Activated T-cell treated with anti-CD3 and anti-CD28 coated beads, Interleukin-2, amount 50 U/mL, for 4 hours (primary cell): Measurements from ENCODE around the gene CARHSP1. TPM values are rescaled to one million over a fixed set of nuclear protein-coding genes. Genes with fewer than 3 reads are reported as not detected.
"Not testable (repeated sequence)": the region's sequence is repeated elsewhere in the genome, so short reads cannot be mapped to it uniquely, and the experiment has no call there.

ENCODE experiments used
- ATAC-seq, 2 donors: fragments of 200-7000 bp; cut with Tn5 transposase; one replicate each; pipeline ENCODE4 v1.10.0; 2021
- DNase-seq: peaks from one replicate; pipeline ENCODE4 v3.0.0-alpha.2; 2020
- H3K27me3 Mint-ChIP-seq: one replicate; pipeline ENCODE4 v1.8.0; 2021; ENCODE audit warnings: low read depth, mixed read lengths
- H3K36me3 Mint-ChIP-seq: one replicate; pipeline ENCODE4 v1.8.0; 2022; ENCODE audit warnings: mixed read lengths; ENCODE audit not compliant: insufficient read depth
- H3K4me1 Mint-ChIP-seq: one replicate; pipeline ENCODE4 v1.8.0; 2021; ENCODE audit warnings: low read depth, mixed read lengths
- H3K4me3 Mint-ChIP-seq: one replicate; pipeline ENCODE4 v1.8.0; 2021; ENCODE audit warnings: mild to moderate bottlenecking, moderate library complexity, mixed read lengths
- H3K9me3 Mint-ChIP-seq: one replicate; pipeline ENCODE4 v1.8.0; 2021; ENCODE audit warnings: mixed read lengths
- total RNA-seq, 3 donors: library from RNA; stranded (reverse); gene quantifications; one replicate each; pipeline ENCODE4 v1.2.1, GENCODE V29; 2021

CARHSP1 gene
- total RNA-seq, 3 donors from 2014 or later = 14.7 to 17.8 (median 16.8) TPM

- Mint-ChIP-seq H3K4me3 (no peak overlapping the region), H3K4me1 (peaks cover 26% of the 10 kb centered on the region), H3K9me3 (no peaks in the 10 kb centered on the region), H3K27me3 (peaks cover 9% of the 10 kb centered on the region), H3K36me3 (peaks cover 16% of the 10 kb centered on the region)
- DNase-seq (no peak), ATAC-seq (no peak)
Measured at GRCh38 chr16:8886593-8887430, 18.0 kb upstream of the CARHSP1 start.

DNA sequence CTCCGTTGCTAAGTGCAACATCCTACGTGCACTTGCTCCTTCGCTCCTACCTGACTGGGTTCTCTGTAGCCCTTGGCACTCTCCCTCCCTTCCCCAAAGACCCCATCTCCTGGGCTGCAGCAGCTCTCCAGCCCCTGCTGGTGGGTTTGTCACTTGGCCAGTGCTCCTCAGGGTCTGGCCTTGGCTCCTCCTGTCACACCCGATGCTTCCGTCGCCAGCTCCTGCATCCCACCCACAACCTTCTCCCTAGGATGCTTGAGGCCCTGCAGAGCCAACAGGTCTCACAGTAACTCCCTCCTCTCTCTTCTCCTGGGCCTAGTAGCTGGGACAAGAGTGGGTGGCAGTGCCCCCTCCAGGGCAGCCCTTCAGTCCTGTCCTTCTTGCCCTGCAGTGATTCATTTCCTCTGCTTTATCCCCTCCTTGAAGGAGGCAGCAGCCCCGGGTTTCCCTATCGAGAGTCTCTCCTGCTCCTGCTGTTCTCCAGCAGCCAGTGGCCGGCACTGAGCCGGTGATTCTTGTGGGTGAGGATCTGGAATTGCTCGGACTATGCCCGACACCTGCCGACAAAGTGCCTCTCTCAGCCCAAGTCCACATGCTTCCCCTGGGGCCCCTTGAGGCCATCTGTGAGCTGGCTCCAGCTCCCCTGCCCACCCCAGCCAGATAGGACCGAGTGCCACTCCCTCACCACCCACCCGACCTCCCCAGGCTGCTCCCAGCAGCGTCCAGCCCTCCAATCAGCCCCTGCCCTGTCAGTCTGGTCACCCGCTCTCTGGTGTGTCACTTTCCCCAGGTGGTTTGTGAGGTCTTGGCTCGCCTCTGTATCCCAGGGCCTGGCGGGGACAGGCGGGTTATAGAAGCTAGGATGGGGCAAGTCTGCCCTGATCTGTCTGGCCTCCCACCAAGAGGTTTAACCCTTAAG is 17.1 kb upstream of the CARHSP1 start:
- peaks cover 7% of the 10 kb centered on the region for H3K36me3 Mint-ChIP-seq
- peaks cover 9% of the 10 kb centered on the region for H3K27me3 Mint-ChIP-seq
- DNase-seq (no peak), ATAC-seq (peak; percentile 10 to 26)
- H3K9me3 Mint-ChIP-seq = no peaks in the 10 kb centered on the region
- H3K4me3 Mint-ChIP-seq = no peak overlapping the region
- peaks cover 18% of the 10 kb centered on the region for H3K4me1 Mint-ChIP-seq

DNA sequence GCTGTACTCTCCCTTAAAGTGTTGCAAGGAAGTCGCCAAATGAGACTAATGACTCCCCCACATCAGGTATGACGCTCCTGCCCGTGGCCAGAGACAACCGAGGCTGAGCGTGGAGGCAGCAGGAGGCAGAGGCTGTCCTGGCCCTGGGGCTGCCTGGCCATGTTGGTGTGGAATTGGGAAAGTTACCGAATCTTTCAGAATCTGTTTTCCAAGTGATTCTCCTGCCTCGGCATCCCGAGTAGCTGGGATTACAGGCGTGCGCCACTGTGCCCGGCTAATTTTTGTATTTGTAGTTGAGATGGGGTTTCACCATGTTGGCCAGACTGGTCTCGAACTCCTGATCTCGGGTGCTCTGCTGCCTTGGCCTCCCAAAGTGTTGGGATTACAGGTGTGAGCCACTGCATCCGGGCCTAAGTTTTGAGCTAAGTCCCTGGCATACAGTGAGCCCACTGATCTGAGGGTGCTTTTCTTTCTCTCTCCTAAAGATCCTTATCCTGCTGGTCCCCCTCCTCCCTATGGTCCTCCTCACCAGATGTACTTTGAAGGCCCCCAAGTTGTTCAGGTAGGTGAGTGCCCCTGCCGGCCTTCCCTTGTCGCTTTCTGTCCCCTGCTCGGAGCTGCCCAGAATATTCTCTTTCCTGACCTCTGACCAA is 14.0 kb upstream of the CARHSP1 start:
- ATAC-seq (no peak), DNase-seq (no peak)
- peaks cover 18% of the 10 kb centered on the region for H3K4me1 Mint-ChIP-seq
- H3K36me3 Mint-ChIP-seq = no peaks in the 10 kb centered on the region
- H3K27me3 Mint-ChIP-seq = peaks cover 9% of the 10 kb centered on the region
- no peaks in the 10 kb centered on the region for H3K9me3 Mint-ChIP-seq
- no peak overlapping the region for H3K4me3 Mint-ChIP-seq

DNA sequence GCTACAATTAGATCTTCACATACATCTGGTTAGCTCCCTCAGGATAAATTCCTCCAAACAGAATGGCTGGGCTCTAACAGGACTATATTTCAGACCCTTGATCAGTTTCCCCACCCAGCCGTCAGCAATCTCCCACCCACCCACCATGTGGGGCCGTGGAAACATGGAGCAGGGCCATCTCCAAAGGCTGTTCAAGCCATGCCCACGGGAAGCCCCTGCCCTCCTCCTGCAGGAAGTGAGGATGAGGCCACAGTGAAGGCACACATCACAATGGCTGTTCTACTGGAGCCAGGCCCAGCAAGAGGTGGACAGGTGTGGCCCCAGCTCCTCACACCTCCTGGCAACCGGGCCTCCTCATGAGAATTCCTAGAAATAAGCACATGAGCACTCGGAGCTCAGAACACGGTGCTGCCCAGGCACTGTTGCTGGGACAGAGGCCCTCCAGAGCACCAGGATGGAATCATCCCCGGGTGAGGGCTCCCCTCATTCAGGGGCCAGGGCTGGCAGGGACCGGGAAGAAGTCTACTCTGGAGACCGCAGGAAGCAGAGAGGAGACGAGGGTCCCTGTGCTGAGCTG is 13.3 kb upstream of the CARHSP1 start, which contains the start of gene LITAFD:
LITAFD (plus strand) TSS at position 311 of the 577 bp plus-strand sequence. CDS start 2,005 bp downstream, outside the sequence.
- no peak for DNase-seq
- peaks cover 9% of the 10 kb centered on the region for H3K27me3 Mint-ChIP-seq
- H3K4me3 Mint-ChIP-seq = no peak within 1 kb of the TSS
- H3K4me1 Mint-ChIP-seq = peaks cover 15% of the 10 kb centered on the region
- no peaks in the 10 kb centered on the region for H3K36me3 Mint-ChIP-seq
- ATAC-seq = no peak
- no peaks in the 10 kb centered on the region for H3K9me3 Mint-ChIP-seq

GRCh38 chr16:8880839-8881510 is 12.2 kb upstream of the CARHSP1 start:
- no peak overlapping the region for H3K4me3 Mint-ChIP-seq
- no peaks in the 10 kb centered on the region for H3K9me3 Mint-ChIP-seq
- H3K27me3 Mint-ChIP-seq = peaks cover 9% of the 10 kb centered on the region
- H3K4me1 Mint-ChIP-seq = peaks cover 10% of the 10 kb centered on the region
- no peaks in the 10 kb centered on the region for H3K36me3 Mint-ChIP-seq
- ATAC-seq (no peak), DNase-seq (no peak)

DNA sequence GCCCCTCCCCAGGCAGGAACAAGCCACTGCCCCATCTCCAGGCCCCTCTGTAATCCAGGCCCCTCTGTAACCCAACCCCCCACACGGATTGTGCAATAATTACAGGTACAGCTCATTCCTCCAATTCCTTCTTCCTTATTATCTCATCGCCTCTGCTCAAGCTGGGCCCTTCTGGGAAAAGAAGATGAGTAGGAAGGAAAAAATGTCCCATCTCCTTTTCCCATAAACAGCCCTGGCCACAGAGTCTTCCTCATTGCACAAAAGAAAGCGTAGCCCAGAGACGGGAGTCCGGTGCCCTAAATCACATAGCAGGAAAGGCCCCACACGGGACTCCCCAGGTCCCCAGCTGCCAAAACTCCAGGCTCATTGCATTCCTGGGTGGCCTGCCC is 9.7 kb upstream of the CARHSP1 start:
- DNase-seq (no peak), ATAC-seq (no peak)
- H3K4me1 Mint-ChIP-seq = peaks cover 12% of the 10 kb centered on the region
- peaks cover 5% of the 10 kb centered on the region for H3K27me3 Mint-ChIP-seq
- H3K4me3 Mint-ChIP-seq = no peak overlapping the region
- no peaks in the 10 kb centered on the region for H3K9me3 Mint-ChIP-seq
- no peaks in the 10 kb centered on the region for H3K36me3 Mint-ChIP-seq

DNA sequence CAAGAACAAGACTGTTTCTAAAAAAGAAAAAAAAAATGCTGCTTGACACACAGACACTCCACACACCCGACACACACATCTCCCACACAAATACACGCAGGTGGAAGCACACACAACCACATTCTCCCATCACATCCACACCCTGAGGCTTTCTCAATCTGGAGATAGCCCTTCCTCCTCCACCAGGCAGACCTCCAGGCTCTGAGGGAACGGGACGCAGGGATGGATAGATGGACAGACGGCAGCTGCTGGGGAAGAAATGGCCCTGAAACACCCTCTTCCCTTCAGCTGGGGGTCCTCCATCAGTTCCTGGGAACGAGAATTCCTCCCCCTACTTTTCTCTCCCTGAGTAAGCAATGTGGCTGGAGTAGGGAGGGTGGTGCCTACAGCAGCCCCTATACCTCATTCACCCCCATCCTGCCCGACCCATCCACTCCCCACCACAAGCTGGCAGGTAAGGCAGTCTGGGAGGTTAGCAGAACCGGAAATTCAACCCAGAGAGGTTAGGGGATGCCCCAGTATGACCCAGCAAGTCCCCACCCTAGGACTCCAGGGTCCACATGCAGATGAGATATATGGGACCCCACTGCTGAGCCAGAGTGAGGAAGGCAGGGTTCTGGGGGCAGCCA is 9.2 kb upstream of the CARHSP1 start:
- ATAC-seq (no peak), DNase-seq (no peak)
- no peaks in the 10 kb centered on the region for H3K27me3 Mint-ChIP-seq
- no peak overlapping the region for H3K4me3 Mint-ChIP-seq
- no peaks in the 10 kb centered on the region for H3K36me3 Mint-ChIP-seq
- H3K9me3 Mint-ChIP-seq = no peaks in the 10 kb centered on the region
- peaks cover 12% of the 10 kb centered on the region for H3K4me1 Mint-ChIP-seq

DNA sequence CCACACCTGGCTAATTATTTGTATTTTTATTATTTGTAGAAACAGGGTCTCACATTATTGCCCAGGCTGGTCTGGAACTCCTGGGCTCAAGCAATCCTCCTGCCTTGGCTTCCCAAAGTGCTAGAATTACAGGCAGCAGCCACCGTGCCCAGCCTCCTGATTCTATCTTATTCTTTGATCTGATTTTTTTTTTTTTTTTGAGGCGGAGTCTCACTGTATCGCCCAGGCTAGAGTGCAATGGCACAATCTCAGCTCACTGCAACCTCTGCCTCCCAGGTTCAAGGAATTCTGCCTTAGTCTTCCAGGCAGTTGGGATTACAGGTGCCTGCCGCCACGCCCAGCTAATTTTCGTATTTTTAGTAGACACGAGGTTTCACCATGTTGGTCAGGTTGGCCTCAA is 6.5 kb upstream of the CARHSP1 start:
- not testable (repeated sequence) for H3K4me3 Mint-ChIP-seq, ATAC-seq

GRCh38 chr16:8874388-8874787 is 5.6 kb upstream of the CARHSP1 start:
- DNase-seq = no peak
- Mint-ChIP-seq H3K27me3 (no peaks in the 10 kb centered on the region), H3K36me3 (no peaks in the 10 kb centered on the region), H3K4me1 (peaks cover 24% of the 10 kb centered on the region), H3K4me3 (no peak overlapping the region), H3K9me3 (no peaks in the 10 kb centered on the region)
- ATAC-seq = no peak

More for the DNA sequence above, 6.5 kb upstream of the CARHSP1 start:
- not testable (repeated sequence) for H3K36me3 Mint-ChIP-seq, H3K9me3 Mint-ChIP-seq, H3K27me3 Mint-ChIP-seq, DNase-seq
- H3K4me1 Mint-ChIP-seq = peaks cover 21% of the 10 kb centered on the region

DNA sequence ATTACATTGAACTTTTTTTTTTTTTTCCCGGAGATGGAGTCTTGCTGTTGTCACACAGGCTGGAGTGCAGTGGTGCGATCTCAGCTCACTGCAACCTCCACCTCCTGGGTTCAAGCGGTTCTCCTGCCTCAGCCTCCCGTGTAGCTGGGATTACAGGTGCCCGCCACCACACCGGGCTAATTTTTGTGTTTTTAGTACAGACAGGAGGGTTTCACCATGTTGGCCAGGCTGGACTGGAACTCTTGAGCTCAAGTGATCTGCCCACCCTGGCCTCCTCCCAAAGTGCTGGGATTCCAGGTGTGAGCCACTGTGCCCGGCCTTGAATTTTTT is 5.0 kb upstream of the CARHSP1 start:
- not testable (repeated sequence) for DNase-seq, H3K4me3 Mint-ChIP-seq, H3K36me3 Mint-ChIP-seq, ATAC-seq, H3K9me3 Mint-ChIP-seq, H3K27me3 Mint-ChIP-seq
- H3K4me1 Mint-ChIP-seq = peaks cover 27% of the 10 kb centered on the region

- Mint-ChIP-seq H3K27me3 (no peaks in the 10 kb centered on the region), H3K4me1 (peaks cover 23% of the 10 kb centered on the region), H3K36me3 (no peaks in the 10 kb centered on the region), H3K4me3 (no peak overlapping the region), H3K9me3 (no peaks in the 10 kb centered on the region)
- DNase-seq (no peak), ATAC-seq (no peak)
Measured at GRCh38 chr16:8872967-8873865, 4.4 kb upstream of the CARHSP1 start.

DNA sequence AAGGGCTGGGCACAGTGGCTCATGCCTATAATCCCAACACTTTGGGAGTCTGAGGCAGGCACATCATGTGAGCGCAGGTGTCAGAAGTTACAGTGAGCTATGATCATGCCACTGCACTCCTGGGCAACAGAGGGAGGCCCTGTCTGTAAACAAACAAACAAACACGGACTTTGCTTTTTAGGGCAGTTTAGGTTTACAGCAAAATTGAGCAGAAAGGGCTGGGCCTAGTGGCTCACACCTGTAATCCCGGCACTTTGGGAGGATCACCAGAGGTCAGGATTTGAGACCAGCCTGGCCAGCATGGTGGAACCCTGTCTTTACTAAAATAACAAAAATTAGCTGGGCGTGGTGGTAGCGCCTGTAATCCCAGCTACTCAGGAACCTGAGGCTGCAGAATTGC is 3.3 kb upstream of the CARHSP1 start:
- Mint-ChIP-seq H3K4me3 (no peak overlapping the region), H3K4me1 (peaks cover 34% of the 10 kb centered on the region), H3K9me3 (no peaks in the 10 kb centered on the region), H3K27me3 (no peaks in the 10 kb centered on the region), H3K36me3 (no peaks in the 10 kb centered on the region)
- DNase-seq (no peak), ATAC-seq (no peak)

DNA sequence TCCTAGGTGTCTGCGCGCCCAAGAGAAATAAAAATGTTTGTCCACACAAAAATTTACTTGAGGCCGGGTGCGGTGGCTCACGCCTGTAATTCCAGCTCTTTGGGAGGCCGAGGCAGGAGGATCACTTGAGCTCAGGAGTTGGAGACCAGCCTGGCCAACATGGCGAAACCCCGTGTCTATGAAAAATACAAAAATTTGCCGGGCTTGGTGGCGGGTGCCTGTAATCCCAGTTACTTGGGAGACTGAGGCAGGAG is 1.1 kb upstream of the CARHSP1 start:
- ATAC-seq, DNase-seq, H3K27me3 Mint-ChIP-seq, H3K36me3 Mint-ChIP-seq, H3K9me3 Mint-ChIP-seq: not testable (repeated sequence)
- Mint-ChIP-seq H3K4me3 (peak overlapping the region; percentile 24), H3K4me1 (peaks cover 48% of the 10 kb centered on the region)
